ENCODE results near the gene DNASE1.

Gene DNASE1

DNA sequence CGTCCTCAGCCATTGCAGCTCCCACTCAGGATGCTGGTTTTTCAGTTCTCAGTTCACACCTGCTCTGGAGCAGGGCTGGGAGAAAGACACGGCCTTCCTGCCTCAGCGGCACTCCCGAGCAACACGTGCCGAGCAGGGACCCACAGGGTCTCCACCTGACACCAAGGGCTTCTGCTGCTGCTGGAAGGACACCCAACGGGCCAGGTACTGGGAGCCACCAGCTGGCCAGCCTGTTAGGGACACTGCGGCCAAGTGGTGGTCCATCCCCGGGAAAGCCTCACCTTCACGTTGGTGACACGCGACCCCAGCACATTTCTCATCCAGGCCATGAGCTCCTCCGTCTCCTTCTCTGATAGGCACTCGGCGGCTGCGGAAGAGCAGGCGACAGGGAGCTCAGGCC, 8.1 kb downstream of the DNASE1 start:
- DNase-seq (ENCODE audit: low read depth in 2 of 2) = no peak

DNA sequence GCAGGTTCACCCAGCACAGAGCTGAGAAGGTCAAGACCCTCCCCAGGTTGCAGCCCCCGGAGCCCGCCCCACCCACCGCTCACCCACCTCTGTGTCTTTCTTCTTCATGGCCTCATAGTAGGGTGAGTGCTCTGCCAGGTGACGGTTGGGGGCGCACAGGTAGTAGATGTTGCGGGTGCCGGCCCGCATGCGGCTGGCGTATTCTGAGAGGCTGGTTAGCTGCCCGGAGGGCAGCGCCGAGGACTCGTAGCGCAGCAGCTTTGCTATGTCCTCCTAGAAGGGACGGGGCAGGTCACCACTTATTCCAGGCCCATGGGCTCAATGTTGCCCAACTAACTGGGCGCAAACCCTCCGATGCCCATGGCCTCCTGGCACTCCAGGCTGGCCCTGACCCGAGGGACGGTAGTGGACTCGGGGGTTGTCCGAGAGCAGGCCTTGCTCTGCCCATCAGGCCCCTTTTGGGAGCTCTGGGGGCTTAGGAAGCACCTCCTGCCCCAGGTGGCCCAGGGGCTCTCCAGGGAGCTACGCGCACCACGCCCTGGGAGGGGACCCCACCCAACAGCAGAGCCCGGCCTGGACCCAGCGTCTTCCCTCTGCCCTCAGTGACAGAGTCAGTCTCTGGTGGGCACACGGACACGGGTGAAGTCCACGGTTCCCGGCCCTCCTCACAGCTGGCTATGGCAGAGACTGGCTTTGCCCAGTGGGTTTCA, 9.9 kb downstream of the DNASE1 start:
- no peak for DNase-seq (ENCODE audit: low read depth in 2 of 2)

DNA sequence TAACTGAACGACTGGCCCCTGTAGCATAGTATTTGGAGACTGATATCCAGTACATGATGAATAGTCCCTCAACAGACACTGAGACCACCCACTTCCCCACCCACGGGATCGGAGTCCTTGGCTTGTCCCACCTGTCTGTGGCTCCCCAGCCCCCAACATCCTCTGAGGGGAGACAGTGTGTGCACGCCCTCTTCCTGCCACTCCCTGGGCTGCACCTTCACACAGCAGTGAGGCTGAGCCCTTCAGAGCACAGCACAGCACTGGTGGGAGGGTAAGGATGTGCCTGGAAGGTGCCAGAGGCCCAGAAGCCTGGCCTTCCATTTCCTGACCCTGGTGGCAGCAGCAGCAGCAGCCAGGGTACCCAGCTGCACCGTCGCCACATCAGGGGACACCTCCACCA, 11.0 kb downstream of the DNASE1 start:
- DNase-seq (ENCODE audit: low read depth in 2 of 2) = no peak

DNA sequence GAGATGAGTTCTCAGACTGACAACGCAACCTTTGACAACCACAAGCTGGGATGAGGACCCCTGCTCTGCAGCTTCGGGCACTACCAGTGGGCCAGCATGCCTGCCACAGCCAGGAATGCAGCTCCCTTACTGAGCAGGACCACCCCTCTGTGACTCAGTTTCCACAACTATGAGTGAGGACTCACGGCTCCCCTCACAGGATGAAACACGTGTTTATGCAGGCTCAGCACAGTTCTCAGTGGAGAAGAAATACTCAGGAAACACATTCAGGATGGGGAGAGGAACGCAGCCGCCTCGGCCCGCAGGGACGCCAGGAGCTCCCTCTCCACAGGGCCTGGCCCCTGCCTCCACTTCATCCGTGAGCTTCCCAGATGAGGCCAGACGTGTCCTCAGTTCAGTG, 14.1 kb downstream of the DNASE1 start:
- no peak for DNase-seq (ENCODE audit: low read depth in 2 of 2)

DNA sequence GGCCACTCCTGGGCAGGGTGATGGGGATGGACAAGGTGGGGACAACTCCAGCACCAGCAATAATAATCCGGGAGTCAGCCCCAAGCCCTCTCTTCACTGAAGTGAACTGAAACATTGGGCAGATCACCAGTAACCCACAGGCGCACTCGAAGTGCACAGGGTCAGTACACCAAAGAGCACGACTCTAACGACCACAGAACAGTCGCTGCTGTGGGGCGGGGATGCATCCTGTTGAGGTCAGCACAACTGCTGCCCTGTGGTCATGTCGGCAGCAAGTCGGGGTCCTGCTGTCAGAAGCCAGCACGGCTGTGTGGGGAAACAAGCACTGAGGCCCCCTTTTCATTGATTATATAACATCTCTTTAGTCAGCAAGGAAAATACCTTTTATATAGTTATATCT, 14.6 kb downstream of the DNASE1 start:
- DNase-seq (ENCODE audit: low read depth in 2 of 2) = no peak

DNA sequence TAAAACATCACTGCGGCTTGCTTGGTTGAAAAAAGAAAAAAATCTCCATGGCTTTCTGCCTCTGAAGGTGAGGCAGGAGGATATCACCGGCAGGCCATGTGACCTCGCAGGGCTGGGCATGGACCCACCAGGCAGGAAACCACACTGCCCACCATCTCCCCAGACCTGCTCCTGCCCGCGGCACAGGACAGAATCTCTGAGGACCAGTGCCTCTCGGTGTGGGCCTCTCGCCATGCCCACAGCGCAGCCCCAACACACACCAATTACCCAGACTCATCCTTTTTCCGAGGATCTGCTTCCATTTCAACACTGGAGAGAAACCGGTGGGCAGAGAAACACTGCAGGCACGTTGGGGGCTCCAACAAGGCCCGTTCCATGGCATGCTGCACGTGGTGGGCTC, 16.2 kb downstream of the DNASE1 start:
- no peak for DNase-seq (ENCODE audit: low read depth in 2 of 2)

DNA sequence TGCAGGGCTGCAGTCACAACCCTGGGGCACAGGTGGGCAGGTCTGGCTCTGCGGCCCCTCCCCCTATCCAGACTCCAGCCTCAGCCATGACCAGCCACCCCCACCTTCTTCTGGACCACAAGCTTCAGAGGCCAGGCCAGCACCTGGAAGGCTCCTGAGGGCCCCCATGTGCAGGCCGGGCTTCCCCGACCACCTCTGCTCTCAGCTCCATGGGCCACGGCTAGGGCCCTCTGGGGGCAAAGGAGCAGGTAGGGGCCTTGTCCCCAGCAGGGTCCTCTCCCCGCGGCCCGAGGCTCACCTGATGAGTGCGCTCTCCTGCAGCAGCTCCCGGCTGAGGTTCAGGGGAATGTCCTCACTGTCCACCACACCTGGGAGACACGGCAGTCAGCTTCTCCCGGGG, 16.9 kb downstream of the DNASE1 start:
- DNase-seq (ENCODE audit: low read depth in 2 of 2) = no peak

DNA sequence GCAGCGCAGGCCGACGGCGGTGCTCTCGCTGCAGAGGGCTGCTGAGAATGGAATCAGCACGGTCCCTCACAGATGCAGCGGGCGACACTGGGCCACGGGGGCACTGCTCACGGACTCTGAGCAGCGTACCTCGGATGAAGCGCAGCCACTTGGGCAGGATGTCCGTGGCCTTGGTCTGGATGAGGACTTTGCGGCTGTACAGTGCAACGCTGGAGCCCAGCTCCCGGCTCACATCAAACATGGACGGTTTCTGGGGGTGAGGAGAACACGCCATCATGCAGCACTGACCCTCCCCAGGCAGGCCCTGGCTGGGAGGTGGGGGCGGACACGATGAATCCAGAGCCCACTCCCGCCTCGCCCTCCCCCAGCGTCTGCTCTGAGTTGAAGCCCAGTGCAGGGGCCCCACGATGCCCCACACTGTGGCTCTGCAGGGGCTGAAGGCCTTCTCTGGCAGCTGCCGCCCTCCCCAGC, 18.1 kb downstream of the DNASE1 start:
- DNase-seq (ENCODE audit: low read depth in 2 of 2) = no peak

DNA sequence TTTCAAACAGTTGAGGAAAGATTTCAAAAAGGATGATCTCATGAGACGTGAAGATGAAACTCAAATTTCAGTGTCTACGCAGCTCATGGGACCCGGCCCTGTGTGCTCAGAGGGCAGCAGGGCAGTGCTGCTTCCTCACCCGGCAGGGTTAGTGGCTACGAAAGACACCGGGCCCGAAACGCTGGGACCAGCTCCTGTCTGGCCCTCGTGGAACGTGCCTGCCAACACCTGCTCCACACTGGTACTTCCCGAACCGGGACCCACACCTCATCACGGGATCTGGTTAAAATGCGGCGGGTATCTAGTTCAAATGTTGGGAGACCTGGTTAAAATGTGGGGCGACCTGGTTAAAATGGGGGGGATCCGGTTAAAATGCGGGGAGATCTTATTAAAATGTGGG, 18.7 kb downstream of the DNASE1 start:
- DNase-seq (ENCODE audit: low read depth in 2 of 2) = no peak

DNA sequence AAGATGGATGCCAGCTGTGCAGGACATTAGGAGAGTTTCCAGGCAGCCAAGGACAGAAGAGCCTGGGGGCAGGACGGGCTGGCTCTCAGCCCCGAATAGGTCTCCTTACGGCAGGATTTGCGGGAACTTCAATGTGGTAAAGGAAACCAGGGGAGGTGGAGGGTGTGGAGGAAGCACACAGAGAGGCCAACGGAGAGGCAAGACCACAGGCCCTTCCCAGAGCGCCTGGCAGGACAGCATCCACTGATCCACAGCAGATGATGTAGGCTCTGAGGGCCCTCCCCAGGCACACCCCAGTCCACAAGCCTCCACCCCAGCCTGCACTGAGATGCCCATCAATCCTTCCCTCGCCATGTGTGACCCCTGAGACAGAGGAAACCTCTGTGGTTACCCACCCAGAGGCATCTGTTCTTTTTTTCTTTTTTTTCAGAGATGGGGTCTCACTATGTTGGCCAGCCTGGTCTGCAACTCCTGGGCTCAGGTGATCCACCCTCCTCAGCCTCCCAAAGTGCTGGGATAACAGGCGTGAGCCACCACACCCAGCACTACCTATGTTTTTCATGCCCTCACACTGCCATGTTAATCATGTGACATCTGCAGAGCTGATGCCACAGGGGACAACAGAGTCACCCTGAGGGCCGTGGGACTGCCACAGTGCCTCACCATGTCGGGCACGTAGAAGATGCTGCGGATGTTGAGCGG, 19.3 kb downstream of the DNASE1 start:
- no peak for DNase-seq (ENCODE audit: low read depth in 2 of 2)

DNA sequence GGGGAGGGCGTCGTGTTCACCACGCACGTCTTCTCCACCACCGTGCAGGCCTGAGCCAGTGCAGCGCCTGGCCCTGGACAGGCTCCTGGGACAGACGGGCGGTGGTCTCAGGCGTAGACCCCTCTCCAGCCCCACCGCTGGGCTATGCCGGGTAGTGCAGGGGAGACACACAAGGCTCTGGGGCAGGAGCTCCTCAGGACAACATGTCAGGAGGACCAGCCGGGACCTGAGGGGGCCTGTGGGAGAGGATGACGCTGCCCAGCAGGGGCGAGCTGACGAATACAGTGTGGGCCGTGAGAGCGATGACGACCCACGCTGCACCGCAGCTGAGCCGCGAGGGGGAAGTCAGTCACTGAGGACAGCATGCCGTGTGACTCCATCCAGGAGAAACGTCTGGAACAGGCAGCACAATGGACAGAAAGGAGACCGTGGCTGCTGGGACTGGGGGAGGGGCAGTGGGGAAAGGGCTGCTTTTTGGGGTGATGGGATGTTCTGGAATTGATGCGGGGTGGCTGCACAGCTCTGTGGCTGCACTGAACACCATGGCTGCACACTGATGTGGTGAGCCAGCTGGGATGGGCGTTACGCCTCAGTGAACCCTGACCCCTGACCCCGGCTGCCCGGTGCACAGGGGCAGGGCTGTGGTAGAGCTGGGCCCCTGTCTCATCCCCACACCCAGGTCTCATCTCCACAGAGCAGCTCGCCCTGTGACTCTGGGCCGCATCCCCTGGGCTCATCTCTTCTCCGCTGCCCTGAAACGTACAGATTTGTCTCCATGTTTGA, 20.2 kb downstream of the DNASE1 start:
- DNase-seq (ENCODE audit: low read depth in 2 of 2) = no peak

DNA sequence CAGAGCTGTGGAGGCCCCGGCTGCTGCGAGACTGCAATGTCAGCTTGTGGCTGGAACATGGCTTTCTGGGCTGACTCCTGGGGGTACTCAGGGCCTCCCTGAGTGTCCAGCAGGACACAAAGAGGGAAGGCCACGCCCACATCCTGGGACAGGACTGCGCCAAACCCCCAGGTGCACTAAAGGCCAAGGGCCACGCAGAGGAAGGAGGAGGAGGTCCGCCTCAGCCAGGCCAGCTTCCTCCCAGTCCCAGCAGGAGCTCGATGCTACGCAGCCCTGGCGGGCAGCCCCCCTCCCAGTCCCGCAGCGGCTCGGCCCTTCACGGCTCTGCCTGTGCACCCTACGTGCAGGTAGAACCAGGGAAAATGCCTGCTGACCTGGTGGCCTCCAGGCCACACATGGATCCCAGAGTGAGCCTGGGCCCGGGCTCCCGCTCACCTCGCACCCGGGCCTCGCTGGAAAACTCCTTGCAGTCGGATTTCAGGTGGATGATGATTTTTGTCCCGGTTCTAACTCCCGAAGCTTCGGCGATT, 21.2 kb downstream of the DNASE1 start:
- DNase-seq (ENCODE audit: low read depth in 2 of 2) = no peak

DNA sequence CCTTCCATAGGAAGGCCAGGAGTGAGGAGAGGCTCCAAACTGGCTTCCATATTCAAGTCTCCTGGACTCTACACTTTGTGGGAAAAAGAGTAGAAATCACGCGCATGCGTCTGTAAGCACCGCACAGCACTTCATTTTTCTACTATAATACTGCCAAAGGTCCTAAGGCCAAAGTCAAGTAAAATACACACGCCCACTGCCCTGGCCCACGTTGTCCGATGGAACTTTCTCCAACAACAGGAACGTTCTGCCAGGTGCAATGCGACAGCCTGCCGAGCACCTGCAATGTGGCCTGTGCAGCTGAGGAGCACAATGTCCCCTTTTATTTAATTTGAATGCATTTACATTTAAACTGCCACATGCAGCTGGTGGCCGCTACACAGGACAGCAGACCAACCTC, 23.5 kb downstream of the DNASE1 start:
- DNase-seq (ENCODE audit: low read depth in 2 of 2) = no peak

DNA sequence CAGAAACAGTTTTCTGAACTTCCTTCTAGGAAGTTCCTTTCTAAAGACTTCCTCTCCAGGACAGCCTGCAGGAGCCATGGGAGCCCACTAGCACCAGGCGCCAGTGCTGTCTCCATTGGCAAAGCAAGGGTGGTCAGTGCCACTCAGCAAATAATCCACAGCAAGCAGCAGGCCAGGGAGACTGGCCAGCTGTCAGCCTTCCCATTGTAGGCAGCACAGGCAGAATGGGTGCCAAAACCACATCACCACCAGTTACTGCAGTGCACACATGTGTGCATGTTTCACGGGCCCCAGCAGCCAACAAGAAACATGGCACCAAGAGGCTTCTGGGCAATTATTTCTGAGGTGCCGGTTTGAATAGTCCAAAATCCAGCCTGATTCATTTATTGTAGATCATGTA, 26.7 kb downstream of the DNASE1 start:
- DNase-seq (ENCODE audit: low read depth in 2 of 2) = no peak

DNA sequence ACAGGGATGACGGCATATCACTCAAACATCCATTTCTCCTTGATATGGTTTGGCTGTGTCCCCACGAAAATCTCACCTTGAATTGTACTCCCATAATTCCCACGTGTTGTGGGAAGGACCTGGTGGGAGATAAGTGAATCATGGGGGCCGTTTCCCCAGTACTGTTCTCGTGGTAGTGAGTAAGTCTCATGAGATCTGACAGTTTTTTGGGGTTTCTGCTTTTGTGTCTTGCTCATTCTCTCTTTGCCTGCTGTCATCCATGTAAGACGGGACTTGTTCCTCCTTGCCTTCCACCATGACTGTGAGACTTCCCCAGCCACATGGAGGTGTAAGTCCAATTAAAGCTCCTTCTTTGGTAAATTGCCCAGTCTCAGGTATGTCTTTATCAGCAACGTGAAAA, 32.5 kb downstream of the DNASE1 start:
- DNase-seq (ENCODE audit: low read depth in 2 of 2) = no peak

DNA sequence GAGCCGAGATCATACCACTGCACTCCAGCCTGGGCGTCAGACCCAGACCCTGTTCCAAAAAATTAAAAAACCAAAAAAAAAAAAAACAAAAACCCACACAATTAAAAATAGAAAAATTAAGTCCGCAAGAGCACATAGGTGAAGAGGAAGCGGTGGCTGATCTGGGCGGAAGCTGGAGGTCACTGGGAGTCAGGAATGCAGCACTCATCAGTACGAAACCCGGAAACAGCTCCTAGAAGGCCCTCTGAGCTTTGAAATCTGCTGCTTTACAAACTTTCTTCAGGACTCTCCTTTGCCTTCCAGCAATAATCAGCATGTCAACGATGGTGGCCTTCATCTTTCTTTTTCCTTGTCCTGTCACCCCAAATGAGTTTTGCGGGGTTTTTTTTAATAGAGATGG, 33.3 kb downstream of the DNASE1 start:
- no peak for DNase-seq (ENCODE audit: low read depth in 2 of 2)

DNA sequence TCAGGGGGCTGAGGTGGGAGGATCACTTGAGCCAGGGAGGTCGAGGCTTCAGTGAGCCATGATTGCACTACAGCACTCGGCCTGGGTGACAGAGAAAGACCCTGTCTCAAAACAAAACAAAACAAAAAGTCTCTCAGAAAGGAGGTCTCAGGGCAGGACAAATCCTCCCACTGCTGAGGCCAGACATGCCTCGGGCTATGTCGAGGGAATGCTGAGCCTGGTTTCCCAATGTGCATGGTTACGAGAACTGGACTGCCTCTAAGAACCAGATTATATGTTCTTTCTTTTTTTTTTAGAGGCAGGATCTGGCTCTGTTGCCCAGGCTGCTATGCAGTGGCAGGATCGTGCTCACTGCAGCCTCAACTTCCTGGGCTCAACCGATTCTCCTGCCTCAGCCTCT, 35.2 kb downstream of the DNASE1 start:
- no peak for DNase-seq (ENCODE audit: low read depth in 2 of 2)

DNA sequence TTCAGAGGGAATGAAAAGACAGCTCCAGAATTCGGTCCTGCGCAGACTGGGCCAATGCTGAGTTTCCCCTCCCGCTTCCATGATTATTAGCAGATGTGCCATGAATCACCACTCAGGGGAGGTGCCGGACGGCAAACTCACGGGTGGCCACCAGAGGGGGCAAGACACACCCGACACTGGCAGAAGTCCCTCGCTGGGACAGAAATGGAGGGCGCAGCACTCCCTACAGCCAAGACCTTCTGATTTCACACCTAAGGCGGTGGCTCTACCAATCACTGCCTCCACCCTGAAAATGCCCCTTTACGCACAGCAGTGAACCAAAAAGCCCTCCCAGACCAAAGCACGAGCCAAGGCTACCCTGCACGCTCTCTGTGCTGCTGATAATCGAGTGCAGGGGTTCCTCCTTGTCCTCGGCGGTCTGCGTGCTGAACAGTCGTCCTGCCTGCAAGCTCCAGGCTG, 36.0 kb downstream of the DNASE1 start:
- DNase-seq (ENCODE audit: low read depth in 2 of 2) = peak; percentile 75 to 81

DNA sequence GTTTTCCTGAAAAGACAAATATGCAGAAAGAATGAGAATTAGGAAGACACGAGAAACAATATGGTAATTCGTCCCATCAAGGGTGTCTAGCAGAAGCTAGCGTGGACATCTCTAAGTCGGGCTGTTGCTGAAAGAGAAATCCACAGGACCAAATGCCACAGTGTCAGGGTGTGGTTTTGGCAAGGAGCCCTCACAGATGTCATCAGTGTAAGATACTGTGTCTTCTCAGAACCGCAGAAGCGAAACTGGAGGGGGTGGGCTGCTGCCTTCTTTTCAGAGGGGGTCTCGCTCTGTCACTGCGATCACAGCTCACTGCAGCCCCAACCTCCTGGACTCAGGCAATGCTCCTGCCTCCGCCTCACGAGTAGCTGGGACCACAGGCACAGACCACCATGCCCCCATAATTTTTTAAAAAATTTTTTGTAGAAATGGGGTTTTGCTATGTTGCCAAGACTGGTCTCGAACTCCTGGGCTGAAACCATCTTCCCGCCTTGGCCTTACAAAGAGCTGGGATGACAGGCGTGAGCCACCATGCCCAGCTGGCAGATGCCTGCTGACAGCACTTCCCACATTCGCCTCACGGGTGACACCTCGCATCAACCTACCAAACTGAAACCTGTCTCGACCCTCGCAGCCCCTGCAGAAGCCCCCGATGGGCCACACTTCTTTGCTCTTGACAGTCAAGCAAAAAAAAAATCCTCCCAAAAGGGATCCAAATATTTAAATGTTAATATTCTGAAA, 36.7 kb downstream of the DNASE1 start:
- no peak for DNase-seq (ENCODE audit: low read depth in 2 of 2)

DNA sequence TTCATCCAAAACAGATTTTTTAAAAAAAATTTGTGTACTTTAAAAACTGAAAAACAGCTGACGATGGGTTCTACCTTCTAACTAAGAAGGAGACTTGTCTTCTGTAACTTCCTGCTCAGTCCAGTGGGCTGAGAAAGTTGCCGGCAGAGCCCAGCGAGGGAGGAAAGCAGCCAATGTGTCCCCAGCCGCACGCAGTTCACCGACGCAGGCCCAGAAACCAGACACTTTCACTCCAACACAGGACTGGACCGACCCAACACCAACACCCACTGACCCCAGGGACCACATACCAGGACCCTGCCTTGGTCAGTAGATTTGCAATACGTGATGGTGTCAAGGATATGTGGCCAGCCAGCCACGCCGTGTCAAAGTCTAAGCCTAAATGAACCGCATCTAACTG, 37.3 kb downstream of the DNASE1 start:
- no peak for DNase-seq (ENCODE audit: low read depth in 2 of 2)

DNA sequence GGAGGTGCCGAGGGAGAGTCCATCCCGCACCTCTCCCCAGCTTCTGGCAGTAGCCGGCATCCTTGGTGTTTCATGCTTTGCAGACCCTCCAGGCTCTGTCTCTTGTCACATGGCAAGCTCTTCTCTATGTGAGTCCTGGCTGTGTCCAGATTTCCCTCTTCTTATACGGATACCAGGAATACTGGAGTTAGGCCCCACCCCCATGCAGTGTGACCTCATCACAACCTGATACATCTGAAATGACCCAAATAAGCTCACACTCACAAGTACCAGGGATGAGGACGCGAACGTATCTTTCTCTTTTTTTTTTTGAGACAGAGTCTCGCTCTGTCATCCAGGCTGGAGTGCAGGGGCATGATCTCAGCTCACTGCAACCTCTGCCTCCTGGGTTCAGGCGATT, 39.6 kb downstream of the DNASE1 start:
- no peak for DNase-seq (ENCODE audit: low read depth in 2 of 2)

Data from stimulated activated CD4-positive, alpha-beta T cell treated with anti-CD3 and anti-CD28 coated beads, Interleukin-4, amount 100 ng/mL, for 48 hours (primary cell).